Fibroblast of lung (primary cell): ENCODE data around the gene RBM39.

Source experiments
- CTCF ChIP-seq, 2 donors: IDR thresholded peaks in 1 of 2; conservative IDR thresholded peaks in 1 of 2; 1 replicate in 1 of 2; 2 replicates in 1 of 2; pipeline ENCODE4 v1.5.1; 2011 to 2012; ENCODE audit warnings: low read length in 2 of 2, control low read depth in 1 of 2, inconsistent platforms in 1 of 2, low read depth in 1 of 2, mild to moderate bottlenecking in 1 of 2
- EZH2 ChIP-seq: IDR thresholded peaks from 2 replicates; pipeline ENCODE4 v1.5.1; 2012; ENCODE audit warnings: low read length, control low read depth, mild to moderate bottlenecking; ENCODE audit errors: missing control alignments

- no peak for TF ChIP-seq CTCF (conservative IDR thresholded peaks at IDR 0.05 in 1 of 2, IDR thresholded peaks at IDR 0.05 in 1 of 2; ENCODE audit: low read depth in 1 of 2, low read length in 2 of 2)
- no peak for TF ChIP-seq EZH2
These were observed 84.8 kb downstream of the RBM39 start for GRCh38 chr20:35657271-35657670.
